EH (cell line): ENCODE results near the gene MATK.
"Not testable (repeated sequence)": the region's sequence is repeated elsewhere in the genome, so short reads cannot be mapped to it uniquely, and the experiment has no call there.

ENCODE experiments used
- DNase-seq: peaks from one replicate; pipeline ENCODE4 v3.0.0-alpha.2; 2015; ENCODE audit warnings: low read depth

MATK gene

DNA sequence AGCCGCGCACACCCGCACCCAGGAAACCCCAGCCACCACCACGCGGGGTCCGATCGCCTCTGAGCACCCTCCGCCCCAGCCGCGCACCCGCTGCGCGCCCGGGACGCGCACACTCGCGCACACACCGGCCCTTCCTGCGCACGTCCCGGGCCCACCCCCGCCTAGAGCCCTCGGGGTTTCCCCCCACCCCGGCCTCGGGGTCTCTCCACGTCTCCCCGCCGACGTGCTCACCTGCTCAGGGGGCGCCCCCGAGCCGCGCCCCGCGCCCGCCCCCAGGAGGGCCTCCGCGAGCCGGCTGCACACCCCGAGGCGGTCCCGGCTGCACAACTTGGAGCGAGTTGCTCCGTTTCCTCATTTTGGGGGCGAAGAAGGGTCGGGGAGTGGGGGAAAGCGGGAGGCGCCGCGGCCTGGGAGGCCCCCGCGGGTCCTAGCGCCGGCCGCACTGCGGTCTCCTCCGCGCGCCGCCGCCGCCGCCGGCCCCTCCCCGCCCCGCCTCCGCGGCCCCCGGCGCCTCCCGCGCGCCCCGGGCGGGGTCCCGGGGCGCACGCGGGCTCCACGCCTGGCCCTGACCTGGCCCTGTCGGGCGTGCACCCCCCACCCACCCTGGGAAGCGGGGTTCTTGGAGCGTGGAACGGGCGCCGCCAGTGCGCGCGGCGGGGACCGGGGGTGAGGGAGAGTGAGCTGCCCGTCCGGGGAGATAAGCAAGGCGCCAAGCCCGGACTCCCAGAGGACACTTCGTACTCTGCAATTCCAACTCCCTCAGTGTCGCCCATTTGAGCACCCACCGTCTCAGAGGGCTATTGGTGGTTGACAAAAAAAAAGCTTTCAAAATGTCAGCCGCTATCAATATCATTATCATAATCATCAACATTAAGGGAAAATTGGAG, at the start of gene MATK:
TSS of gene MATK (minus strand) at position 444 of the 887 bp plus-strand sequence. CDS start 1,246 bp downstream, outside the sequence.
- no peak for DNase-seq

- no peak for DNase-seq
Observed at GRCh38 chr19:3835055-3835435, 48.9 kb upstream of the MATK start.

DNA sequence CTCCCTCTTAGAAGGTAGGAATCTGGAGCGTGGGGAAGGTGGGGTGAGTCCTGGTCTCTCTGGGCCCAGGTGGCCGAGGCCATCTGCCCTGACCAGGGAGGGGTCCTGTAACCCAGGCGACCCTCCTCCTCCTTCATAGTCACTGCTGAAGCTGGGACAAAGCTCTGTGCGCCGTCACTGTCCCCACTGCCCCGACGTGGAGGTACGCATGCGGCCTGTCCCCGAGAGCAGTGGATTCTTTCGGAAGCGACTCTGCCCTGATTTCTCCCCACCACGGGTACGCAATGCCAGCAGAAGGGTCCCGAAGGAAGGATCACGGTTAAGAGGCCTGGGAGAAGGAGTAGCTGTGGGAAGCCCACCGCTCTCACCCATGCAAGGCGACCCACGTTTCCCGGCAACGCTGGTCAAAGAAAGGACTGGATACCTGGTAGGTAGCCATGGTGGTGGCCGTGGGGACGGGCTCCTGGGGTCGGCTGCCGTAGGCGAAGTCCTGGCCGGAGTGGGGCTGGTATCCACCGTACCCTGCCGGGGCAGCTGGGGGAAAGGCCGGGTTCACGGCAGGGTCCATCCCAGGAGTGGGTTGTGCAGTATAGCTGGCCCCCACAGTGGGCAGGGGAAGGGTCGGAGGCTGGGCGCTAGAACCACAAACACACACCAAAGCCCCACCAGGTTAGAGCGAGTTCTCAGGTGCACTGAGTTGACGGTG, 48.3 kb upstream of the MATK start:
- DNase-seq: no peak

DNA sequence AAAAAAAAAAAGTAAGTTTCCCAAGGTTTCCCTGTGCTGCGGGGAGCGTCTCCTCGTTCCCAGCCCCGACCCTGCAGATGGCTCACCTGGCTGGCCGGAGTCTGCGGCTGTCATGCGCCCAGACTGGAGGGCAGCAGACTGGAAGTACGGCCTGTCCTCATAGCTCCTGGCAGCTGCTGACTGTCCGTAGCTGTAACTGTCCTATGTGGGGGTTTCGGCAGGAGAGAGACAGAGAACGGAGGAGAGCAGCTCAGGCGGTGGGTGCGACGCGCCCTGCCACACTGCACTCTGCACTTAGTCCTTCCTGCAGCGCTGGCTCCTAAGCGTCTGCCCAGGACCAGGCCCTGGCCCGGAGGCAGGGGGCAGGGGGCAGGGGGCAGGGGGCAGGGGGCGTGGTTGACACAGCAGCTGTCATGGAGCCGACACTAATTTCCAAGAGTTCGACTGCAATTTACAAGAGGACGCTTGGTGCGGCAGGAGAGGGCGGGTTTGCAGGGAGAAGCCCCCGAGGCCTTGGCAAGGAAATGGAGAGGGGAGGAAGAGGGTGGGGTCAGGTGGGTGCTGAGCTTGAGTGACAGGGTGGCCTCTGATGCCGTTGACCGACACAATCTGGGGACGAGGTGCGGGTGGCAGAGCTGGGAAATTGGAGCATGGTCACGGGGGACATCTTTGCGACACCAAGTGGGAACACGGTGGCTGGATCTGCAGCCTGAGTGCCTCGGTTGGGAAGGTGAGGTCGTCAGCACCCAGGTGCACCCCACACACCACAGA, 47.6 kb upstream of the MATK start:
- no peak for DNase-seq

DNA sequence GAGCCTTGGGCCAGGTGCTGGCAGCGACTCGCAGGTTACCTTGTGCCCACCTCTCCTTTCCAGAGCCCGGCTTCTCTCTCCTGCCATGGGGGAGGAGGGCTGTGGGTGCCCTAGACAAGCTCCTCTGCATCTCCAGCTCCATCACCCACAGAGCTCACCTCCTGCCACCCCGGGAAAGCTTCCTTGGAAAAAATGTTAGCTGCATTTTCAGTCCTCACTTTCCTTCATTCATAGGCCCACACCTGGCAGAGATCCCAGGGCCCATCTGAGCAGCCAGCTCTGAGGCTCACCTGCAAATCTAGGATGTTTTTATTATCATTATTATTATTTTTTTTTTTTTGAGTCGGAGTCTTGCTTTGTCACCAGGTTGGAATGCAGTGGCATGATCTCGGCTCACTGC, 45.8 kb upstream of the MATK start:
- DNase-seq: no peak

- DNase-seq: no peak
Observed at GRCh38 chr19:3831601-3832000, 45.4 kb upstream of the MATK start.

- DNase-seq: no peak
Observed at GRCh38 chr19:3830621-3831589, 44.7 kb upstream of the MATK start.

DNA sequence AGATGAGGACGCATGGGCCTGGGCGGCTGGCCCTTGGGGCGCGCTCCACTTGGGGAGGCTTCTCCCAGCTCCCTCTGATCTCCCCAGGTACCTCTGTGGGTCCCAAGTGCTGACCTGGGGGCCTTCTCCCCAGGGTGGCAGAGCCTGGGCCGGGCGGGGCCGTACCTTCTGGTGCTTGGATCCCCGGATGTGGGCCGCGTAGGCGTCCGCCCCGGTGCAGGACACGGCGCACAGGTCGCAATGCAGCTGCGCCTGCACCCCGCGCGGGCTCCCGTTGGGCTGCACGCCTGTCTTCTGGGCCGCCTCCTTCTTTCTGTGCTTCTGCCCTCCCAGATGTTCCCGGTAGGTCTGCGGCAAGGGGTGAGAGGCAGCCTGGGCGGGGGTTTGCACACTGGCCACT, 41.1 kb upstream of the MATK start:
- DNase-seq: no peak

DNA sequence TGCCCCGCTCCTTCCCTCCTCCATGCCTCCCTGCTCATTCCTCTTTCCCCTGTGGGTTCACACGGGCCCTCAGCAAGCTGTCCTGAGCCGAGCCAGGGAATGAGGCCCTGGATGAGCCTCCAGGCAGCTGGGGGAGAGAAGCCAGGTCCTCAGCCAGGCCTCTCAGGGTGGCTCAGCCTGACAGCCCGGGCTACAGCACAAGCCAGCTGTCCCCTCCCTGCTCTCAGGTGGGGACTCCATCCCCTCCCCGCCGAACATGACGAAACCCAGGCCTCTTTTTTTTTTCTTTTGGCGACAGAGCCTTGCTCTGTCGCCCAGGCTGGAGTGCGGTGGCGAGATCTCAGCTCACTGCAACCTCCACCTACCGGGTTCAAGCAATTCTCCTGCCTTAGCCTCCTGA, 40.0 kb upstream of the MATK start:
- DNase-seq: no peak

DNA sequence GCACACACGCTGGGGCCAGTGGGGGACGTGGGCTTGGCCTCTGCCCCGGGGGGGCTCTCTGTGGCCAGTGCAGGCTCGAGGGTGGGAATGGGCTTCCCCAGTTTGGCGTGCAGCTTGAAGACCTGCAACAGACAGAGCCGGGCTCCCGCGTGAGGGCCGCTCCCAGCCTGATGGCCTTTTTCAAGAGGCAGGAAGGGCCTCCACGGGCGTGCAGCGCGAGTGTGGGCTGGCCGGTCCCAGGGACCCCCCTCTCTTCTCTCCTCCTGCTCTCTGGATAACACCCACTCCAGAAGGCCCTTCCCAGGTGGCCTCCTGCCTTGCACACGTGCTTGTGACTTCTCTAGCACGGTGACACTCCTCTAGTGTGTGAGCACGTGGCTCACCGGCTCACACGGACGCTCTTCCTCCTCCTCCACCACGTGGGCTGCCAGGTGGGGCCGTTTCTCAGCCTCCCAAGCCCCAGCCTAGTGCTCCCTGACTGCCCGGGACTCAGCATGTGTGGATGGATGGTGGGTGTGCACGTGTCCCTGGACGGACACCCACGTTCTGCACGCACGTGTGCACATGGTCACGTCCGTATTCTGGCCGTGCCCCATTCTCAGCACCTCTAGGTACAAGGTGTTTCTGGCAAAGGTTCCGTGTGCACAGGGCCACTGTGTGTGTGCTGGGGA, 39.2 kb upstream of the MATK start:
- no peak for DNase-seq

DNA sequence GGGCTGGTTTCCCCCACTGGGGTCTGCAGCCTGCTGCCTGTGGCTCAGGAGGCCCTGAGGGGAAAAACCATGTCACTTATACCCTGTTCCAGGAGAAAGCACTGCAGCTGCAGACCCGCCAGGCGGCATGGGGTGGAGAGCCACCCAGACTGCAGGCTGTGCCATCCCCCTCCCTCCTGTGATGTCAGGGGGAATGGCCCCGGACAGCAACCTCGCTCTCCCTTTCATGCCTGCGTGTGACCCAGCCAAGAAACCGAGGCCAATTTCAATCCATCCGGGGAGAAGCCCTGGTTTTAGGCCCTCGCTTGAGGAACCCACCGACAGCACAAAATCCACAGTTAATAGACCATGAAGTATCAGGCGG, 37.2 kb upstream of the MATK start:
- DNase-seq: no peak

DNA sequence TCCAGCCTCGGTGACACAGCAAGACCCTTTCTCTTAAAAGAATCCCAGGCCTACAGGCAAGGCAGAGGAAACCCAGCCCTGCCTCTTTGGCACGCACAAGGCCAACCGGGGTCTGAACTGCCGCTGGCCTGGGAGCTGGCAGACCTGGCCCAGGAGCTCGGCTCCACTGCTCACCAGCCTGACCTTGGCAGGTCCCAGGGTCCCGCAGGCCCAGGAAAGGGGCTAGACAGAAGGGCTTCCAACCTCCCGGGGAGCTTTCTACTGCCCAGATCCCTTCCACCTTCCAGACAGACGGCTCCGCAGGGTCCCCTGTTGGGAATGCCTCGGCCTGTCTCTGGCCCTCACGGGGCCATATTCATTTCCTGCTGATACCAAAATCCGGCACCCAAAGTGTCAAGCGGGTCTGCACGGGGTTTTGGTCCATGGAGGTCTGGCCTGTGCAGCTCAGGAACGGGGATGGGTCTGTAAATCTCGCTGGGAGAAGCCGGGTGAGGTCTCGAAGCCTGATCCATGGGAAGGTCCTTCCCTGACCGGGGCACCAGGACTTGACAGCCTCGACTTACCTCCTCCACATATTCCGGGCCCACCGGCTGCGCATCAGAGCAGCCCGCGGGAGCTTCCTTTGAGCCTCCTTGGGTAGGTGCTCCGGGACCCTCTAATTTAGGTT, 36.6 kb upstream of the MATK start:
- DNase-seq: no peak

GRCh38 chr19:3821857-3822364, 35.7 kb upstream of the MATK start:
- DNase-seq: peak; percentile 32

- no peak for DNase-seq
Observed at GRCh38 chr19:3821156-3821555, 35.0 kb upstream of the MATK start.

- no peak for DNase-seq
Observed at GRCh38 chr19:3819989-3820388, 33.8 kb upstream of the MATK start.

- DNase-seq: no peak
Observed at GRCh38 chr19:3818918-3819317, 32.7 kb upstream of the MATK start.

DNA sequence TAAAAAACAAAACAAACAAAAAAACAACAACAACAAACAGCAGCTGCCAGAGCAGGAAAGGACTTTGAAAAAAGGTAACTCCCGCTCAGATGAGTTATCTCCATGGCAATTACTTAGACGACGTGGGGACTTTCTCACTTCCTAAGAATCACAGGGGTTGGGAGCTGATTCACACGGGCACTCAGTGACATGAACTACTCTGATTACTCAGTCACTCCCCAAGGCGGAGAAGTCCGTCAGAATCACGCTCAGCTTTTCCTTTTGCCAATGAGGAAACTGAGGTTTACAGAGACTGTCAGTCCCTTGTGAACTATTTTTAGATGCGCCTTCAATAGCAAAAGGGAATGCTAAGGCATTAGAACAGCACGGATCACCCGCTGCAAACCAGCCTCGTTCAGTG, 32.3 kb upstream of the MATK start:
- peak; percentile 80 for DNase-seq

GRCh38 chr19:3817761-3818160, 31.6 kb upstream of the MATK start:
- DNase-seq: no peak

DNA sequence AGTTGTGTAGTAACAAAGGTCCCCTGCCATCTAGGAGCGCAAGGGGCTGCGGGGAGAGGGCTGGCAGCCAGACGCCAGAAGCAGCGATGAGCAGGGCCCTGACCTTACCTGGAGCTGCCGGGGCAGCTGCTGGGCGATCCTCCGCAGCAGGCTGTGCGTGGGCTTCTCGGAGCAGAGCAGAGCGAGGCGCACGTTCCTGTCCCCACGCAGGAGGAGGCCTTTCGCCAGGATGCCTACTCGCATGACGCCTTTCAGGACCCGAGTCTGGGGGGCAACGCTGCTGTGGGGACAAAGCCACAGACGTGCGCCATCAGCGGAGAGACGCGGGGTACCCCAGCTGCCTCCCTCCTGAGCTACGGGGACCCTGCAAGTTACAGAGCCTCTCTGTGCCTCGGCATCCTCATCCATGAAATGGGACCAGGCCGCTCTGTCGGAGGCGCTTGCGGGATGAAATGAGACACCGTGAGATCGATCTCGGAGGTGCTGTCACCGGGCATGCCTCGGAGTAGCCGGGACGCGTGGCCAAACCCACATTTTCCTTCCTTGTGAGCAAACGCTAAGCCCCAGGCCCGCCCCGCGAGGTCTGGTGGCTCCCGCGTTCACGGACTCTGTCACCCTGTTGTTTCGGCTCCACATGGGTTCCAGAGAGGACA, 30.5 kb upstream of the MATK start:
- DNase-seq: no peak

DNA sequence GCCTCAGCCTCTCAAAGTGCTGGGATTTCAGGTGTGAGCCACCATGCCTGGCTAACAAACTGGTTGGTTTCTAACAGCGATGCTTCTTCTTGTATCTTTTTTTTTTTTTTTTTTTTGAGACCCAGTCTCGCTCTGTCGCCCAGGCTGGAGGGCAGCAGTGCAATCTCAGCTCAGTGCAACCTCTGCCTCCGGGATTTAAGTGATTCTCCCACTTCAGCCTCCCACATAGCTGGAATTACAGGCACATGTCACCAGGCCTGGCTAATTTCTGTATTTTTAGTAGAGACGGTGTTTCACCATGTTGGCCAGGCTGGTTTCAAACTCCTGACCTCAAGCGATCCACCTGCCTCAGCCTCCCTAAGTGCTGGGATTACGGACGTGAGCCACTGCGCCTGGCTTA, 30.0 kb upstream of the MATK start:
- not testable (repeated sequence) for DNase-seq
